DMS 273 (cell line): Measurements from ENCODE around the gene RRAS.

ENCODE experiments used
- DNase-seq: peaks from one replicate; lab custom pipeline; 2025; ENCODE audit not compliant: unreplicated experiment; lab: John Stamatoyannopoulos, UW

The RRAS gene

DNA sequence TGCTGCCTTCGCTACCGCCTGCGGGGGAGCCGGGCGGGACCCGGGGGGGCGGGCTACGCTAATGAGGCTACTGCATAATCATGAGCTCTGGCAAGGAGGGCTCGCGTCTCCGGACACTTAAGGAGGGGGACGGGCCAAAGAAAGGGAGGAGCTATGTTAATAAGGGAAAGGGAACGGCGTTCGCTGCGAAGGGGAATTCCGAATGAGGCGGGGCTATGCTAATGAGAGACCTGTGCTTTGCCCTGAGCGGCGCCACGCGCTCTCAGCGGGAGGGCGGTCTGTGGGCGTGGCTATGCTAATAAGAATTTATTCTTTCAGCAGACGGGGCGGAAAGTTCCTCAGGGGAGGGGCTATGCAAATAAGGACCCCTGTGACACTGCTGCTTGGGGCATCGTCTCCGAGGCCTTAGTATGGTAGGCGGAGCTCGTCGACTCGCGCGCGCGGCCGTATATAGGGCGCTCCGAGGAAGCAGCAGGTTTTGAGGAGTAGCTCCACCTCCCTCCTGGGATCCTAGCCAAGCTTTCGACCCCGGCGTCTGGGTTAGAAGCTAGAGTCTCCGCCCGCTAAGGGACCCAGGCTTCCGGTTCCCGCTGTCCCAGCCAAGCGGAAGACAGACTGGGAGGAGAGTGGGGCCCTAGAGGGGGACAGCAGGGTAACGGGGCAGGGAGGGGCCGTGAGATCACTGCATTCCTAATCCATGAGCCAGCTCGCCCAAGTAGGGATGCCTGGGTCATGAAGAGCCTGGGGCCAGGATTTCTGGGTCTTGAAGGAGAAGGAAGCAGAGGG is at the start of gene RRAS:
Gene RRAS (minus strand): TSS at position 31 of the 786 bp plus-strand sequence. CDS start 45 bp downstream, outside the sequence.
- peak; percentile 100 for DNase-seq

- DNase-seq = peak; percentile 73
Observed at GRCh38 chr19:49689133-49690078, 49.5 kb upstream of the RRAS start, which contains the start of gene ADM5. ADM5 (plus strand) TSS chr19:49689594; CDS start chr19:49689838, 244 bp downstream.

DNA sequence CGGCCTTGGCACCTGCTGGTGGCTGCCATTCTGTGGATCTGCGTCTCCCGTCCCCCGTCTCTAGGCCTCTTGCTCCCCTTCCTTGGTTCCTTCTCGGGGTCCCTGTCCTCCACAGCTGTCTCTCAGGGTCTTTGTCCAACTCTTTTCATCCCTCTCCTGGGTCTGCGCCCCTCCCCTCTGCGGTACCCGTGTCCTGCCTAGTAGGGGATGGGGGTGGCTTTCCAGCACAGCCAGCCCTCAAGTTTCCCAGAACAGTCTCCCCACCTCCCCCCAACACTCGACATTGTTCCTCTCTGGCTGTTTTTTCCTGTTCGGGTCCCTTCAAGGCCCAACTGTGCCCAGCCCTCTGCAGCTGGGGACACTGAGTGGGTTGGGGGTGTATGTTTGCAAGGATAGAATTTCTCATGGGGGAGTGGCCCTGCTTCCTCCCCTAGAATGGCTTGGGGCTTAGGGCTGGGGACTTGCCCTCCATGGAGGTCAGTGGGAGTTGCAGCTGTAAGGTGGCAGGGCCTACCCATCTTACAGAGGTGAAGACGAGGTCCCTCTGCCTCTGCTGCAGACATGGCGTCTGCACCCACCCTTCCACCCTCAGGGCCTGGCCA is 48.7 kb upstream of the RRAS start:
- DNase-seq = peak; percentile 46

- DNase-seq = peak; percentile 58
Observed at GRCh38 chr19:49687566-49688316, 47.8 kb upstream of the RRAS start.

- DNase-seq = no peak
Observed at GRCh38 chr19:49687150-49687549, 47.2 kb upstream of the RRAS start.

DNA sequence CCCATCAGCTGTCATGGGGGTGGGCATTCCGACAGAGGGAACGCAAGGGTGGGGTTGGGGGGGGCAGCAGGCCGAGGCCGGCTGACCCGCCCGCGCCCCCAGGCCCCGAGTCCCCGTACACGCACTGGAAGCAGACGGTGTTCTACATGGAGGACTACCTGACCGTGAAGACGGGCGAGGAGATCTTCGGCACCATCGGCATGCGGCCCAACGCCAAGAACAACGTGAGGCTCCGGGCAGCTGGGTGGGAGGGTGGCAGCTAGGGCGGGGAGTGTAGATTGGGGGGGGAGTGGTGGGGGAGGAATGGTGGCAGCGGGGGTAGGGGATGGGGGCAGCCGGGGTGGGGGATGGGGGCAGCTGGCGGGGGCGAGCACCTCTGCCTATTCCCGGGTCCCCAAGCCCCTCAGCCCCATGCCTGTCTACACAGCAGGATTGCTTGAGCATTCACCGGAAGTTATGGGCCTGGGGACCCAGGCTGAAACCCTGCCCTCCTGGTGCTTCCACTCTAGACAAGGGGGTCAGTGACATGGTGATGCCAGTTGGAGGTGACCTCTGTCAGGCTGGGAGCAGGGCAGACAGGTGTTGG is 46.7 kb upstream of the RRAS start:
- no peak for DNase-seq

- DNase-seq = no peak
Observed at GRCh38 chr19:49685845-49686332, 45.9 kb upstream of the RRAS start.

- no peak for DNase-seq
Observed at GRCh38 chr19:49684983-49685553, 45.1 kb upstream of the RRAS start.

- DNase-seq = peak; percentile 58
Observed at GRCh38 chr19:49684251-49684982, 44.5 kb upstream of the RRAS start.

DNA sequence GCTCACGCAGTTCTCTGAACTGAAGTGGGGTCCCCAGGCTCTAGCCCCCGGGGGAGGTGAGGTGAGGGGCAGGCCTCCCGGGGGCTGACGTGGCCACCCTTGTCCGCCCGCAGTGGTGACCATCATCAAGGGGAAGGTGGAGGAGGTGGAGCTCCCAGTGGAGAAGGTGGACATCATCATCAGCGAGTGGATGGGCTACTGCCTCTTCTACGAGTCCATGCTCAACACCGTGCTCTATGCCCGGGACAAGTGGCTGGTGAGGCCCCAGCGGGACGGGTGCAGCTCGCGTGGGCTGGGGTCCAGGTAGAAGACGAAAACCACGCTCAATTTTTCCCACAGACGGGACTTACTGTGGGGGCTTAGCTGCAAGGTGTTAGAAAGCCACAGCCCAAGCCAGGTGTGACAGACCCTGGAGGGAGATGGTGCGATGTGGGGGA is 43.9 kb upstream of the RRAS start:
- no peak for DNase-seq

DNA sequence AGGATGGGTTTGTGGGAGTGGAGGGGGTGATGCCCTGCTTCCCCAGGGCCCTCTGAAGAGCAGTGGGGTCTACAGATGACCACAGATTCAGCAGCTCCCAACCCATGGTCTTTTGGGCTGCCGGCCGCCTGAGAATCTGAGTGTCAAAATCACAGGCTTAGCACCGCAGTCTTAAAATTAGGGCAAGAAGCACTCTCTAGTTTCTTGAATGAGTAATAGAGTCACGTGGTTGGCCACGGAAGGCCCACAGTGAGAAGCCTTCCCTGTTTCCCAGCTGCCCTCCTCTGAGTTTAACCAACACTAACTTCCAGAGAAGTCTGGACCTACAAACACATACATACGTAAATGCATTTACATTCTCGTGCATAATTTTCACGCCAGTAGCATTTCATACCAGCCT is 42.3 kb upstream of the RRAS start:
- no peak for DNase-seq

DNA sequence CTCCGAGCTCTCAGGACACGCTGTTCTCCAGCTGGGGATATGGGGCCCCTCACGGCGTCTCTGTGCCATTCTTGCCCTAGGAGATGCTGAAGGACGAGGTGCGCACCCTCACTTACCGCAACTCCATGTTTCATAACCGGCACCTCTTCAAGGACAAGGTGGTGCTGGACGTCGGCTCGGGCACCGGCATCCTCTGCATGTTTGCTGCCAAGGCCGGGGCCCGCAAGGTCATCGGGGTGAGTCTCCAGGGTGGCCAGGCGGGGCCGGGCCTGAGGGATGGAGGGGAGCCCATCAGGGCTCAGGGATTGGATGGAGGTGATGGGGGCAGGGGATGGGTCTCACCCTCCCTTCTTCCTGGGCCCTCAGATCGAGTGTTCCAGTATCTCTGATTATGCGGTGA is 41.9 kb upstream of the RRAS start:
- DNase-seq = no peak

DNA sequence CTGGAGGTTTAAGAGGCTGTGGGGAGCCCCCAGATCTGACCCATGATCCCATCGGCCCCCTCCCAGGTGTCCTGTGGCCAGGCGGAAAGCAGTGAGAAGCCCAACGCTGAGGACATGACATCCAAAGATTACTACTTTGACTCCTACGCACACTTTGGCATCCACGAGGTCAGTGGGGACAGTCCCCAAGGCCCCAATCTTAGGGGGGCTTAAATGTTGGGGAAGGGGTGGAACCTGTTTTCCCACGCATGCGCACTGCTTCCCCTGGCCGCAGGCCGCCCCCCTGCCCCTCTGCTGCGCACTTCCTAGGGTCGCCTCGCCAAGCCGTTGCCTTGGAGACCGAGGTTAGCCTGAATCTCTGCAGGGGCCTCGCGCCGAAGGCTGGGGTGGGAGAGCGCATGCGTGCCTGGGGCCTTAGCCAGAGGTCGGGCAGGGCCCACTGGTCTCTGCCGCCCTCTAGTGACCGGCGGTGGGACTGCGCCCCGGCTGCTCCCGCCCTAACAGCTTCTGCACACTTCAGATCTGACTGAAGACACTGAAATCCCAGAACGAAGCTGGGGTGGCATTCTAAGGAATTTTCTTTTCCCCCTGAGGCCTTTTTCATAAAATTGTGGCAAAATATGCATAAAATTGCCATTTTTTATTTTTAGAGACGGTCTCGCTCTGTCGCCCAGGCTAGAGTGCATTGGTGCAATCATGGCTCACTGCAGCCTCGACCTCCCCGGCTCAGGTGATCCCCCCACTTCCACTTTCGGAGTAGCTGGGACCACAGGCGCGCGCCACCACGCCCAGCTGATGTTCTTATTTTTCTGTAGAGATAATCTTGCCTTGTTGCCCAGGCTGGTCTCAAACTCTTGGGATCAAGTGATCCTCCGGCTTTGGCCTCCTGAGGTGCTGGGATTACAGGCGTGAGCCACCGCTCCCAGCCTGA is 40.7 kb upstream of the RRAS start:
- peak; percentile 96 for DNase-seq

DNA sequence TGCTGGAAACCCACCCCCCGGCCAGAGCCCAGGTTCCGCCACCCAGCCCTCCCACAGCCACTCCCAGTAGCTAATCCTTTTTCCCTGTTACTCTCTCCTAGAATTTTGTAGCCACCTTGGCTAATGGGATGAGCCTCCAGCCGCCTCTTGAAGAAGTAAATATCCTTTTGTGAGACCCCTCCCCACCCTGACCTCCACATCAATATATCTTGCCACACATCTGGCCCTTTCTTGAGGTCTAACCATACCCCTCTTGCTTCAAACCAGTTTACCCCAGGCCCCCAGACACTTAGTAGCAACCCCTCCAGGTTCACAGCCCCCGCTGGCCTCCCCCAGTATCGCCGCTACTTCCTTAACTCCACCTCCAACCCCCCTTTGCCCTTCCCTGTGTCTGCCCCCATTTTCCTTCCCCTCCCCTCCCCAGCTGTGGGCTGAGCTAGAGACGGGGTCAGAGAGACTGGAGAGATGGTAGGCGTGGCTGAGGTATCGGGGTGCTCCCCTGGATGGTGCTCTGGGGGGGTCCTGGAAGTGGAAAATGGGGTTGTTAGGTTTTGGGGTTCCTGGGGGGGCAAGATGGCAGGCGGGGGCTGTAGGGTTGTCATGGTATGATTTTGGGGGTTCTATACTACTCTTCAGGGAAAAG is 39.9 kb upstream of the RRAS start:
- peak; percentile 58 for DNase-seq

GRCh38 chr19:49678985-49679770 is 39.2 kb upstream of the RRAS start:
- DNase-seq = peak; percentile 64

DNA sequence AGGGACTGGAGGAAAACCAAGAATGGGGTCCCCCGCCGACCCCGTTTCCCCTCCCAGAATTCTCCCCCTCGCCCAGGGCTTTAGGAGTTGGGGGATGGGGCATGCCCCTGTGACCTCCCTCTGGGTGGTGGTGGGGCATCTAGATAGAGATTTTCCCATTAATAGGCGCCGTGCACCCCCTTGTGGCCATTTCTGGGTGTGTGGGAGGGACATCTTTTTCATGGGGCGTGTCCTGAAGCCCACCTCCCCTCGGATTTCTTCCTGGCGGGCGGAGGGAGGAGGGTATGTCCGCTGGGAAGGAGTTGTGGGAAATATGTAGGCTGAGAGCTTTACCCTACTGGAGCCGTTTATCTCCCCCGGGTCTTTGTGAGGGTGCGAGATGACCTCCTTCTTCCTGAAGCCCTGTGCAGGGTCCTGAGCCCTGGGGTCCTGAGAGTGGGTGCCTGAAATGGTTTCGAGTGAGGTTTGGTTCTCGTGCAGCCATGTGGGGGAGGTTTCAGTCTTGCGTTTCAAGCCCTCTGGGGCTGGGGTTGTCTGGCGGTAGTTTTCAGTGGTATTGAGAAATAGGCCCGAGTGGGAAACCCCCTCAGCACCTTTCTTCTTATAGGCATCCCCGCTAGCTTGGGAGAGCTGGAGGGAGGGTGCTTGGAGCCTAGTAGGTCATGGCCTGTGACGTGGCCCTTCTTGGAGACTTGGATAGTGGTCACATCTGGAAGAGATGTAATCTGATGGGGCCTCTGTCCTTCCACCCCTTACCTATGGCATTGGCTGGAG is 38.1 kb upstream of the RRAS start:
- peak; percentile 95 for DNase-seq
